ENCODE measurements around the gene PDILT.

PDILT gene

GRCh38 chr16:20402651-20403050, 1.9 kb downstream of the PDILT start:
- DNase-seq (ENCODE audit: low read depth, low spot score) = no peak

GRCh38 chr16:20401475-20402016, 3.0 kb downstream of the PDILT start:
- DNase-seq (ENCODE audit: low read depth, low spot score) = peak; percentile 15

- DNase-seq (ENCODE audit: low read depth, low spot score) = no peak
These were observed 3.5 kb downstream of the PDILT start for GRCh38 chr16:20401066-20401465.

GRCh38 chr16:20399185-20399584, 5.4 kb downstream of the PDILT start:
- no peak for DNase-seq (ENCODE audit: low read depth, low spot score)

GRCh38 chr16:20398603-20399002, 5.9 kb downstream of the PDILT start:
- no peak for DNase-seq (ENCODE audit: low read depth, low spot score)

- DNase-seq (ENCODE audit: low read depth, low spot score) = no peak
These were observed 7.0 kb downstream of the PDILT start for GRCh38 chr16:20397468-20398074.

GRCh38 chr16:20396846-20397467, 7.6 kb downstream of the PDILT start:
- DNase-seq (ENCODE audit: low read depth, low spot score) = no peak

- DNase-seq (ENCODE audit: low read depth, low spot score) = no peak
These were observed 8.6 kb downstream of the PDILT start for GRCh38 chr16:20395946-20396345.

GRCh38 chr16:20393801-20394577, 10.5 kb downstream of the PDILT start:
- no peak for DNase-seq (ENCODE audit: low read depth, low spot score)

- no peak for DNase-seq (ENCODE audit: low read depth, low spot score)
These were observed 13.5 kb downstream of the PDILT start for GRCh38 chr16:20391045-20391444.

GRCh38 chr16:20388854-20389253, 15.7 kb downstream of the PDILT start:
- no peak for DNase-seq (ENCODE audit: low read depth, low spot score)

- DNase-seq (ENCODE audit: low read depth, low spot score) = no peak
These were observed 16.6 kb downstream of the PDILT start for GRCh38 chr16:20387978-20388377.

- DNase-seq (ENCODE audit: low read depth, low spot score) = peak; percentile 67
These were observed 18.4 kb downstream of the PDILT start for GRCh38 chr16:20385844-20386832.

- DNase-seq (ENCODE audit: low read depth, low spot score) = peak; percentile 86
These were observed 21.2 kb downstream of the PDILT start for GRCh38 chr16:20383106-20384029.

- DNase-seq (ENCODE audit: low read depth, low spot score) = no peak
These were observed 22.2 kb downstream of the PDILT start for GRCh38 chr16:20382202-20382948.

GRCh38 chr16:20380782-20381181, 23.8 kb downstream of the PDILT start:
- no peak for DNase-seq (ENCODE audit: low read depth, low spot score)

GRCh38 chr16:20377181-20377580, 27.4 kb downstream of the PDILT start:
- no peak for DNase-seq (ENCODE audit: low read depth, low spot score)

- DNase-seq (ENCODE audit: low read depth, low spot score) = no peak
These were observed 31.8 kb downstream of the PDILT start for GRCh38 chr16:20372701-20373100.

- DNase-seq (ENCODE audit: low read depth, low spot score) = no peak
These were observed 35.0 kb downstream of the PDILT start for GRCh38 chr16:20369452-20370054.

Data from ELF-1 (cell line).